Ovary (tissue), 3 donors: ENCODE results near the gene EBF3.

Experiments
- EP300 ChIP-seq: sonication (generic); formaldehyde crosslinking; IDR thresholded peaks from one replicate; pipeline ENCODE4 v1.6.1; 2017; ENCODE audit warnings: antibody characterized with exemption
- POLR2A ChIP-seq: fragments of 450-650 bp; IDR thresholded peaks from one replicate; pipeline ENCODE4 v1.6.1; 2017; ENCODE audit warnings: antibody characterized with exemption, mild to moderate bottlenecking, moderate library complexity
- TF ChIP-seq, protein P1 (sequence below), 3 donors: fragments of 450-650 bp in 2 of 3; fragments of 200-600 bp in 1 of 3; IDR thresholded peaks; one replicate each; pipeline versions ENCODE4 v1.5.1 to v1.8.0; 2016 to 2022; ENCODE audit warnings: antibody characterized with exemption in 3 of 3, mild to moderate bottlenecking in 1 of 3
- donor health status: DM: no; HTN: no; CAD: no.

DNA sequence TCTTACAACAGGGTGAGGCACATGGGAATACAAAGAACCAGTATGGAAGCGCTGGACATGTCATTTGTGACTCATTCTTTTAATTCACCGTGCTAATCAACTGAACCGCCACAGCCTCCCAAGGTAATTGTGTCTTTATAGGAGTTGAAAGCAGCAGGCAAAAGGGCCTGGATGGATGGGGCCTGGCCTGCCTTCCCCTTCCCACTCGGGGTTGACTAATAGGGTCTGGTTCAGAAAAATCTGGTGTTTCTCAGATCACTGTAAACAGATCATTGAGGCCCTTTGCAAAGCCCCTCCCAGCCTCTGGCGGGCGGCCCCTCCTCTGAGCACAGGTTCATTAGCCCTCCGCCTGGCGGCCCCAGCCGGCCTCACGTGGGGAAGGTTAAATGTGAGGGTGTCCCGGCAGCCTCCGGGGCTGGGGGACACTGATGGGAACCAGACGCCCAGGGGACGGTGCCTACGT lies 100.8 kb downstream of the EBF3 start:
- TF ChIP-seq, protein P1, sequence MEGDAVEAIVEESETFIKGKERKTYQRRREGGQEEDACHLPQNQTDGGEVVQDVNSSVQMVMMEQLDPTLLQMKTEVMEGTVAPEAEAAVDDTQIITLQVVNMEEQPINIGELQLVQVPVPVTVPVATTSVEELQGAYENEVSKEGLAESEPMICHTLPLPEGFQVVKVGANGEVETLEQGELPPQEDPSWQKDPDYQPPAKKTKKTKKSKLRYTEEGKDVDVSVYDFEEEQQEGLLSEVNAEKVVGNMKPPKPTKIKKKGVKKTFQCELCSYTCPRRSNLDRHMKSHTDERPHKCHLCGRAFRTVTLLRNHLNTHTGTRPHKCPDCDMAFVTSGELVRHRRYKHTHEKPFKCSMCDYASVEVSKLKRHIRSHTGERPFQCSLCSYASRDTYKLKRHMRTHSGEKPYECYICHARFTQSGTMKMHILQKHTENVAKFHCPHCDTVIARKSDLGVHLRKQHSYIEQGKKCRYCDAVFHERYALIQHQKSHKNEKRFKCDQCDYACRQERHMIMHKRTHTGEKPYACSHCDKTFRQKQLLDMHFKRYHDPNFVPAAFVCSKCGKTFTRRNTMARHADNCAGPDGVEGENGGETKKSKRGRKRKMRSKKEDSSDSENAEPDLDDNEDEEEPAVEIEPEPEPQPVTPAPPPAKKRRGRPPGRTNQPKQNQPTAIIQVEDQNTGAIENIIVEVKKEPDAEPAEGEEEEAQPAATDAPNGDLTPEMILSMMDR (IDR thresholded peaks at IDR 0.05): no peak
- TF ChIP-seq POLR2A: no peak
- no peak for TF ChIP-seq EP300
